Keratinocyte (primary cell): ENCODE results near the gene VIT. TPM values are rescaled to one million over a fixed set of nuclear protein-coding genes. Genes with fewer than 3 reads are reported as not detected.

Experiments used
- DNase-seq: peaks from one replicate; pipeline ENCODE4 v3.0.0-alpha.2; 2011; ENCODE audit warnings: low read depth, missing footprints, low spot score
- FAIRE-seq: peaks from 2 replicates; lab custom pipeline; 2011; peaks lifted over from hg19 to GRCh38; lab: Jason Lieb, UNC
- H2AFZ ChIP-seq: 2 replicates; pipeline ENCODE4 v1.6.0; 2012; ENCODE audit warnings: low read length, control low read depth, inconsistent platforms; ENCODE audit not compliant: control insufficient read depth
- H3K27ac ChIP-seq: 2 replicates; pipeline ENCODE4 v1.5.1; 2011; ENCODE audit warnings: low read length; ENCODE audit not compliant: control insufficient read depth, insufficient read depth
- H3K27me3 ChIP-seq: 3 replicates; pipeline ENCODE4 v1.6.0; 2011; ENCODE audit warnings: low read length; ENCODE audit not compliant: control insufficient read depth, insufficient read depth; ENCODE audit errors: extremely low read depth
- H3K36me3 ChIP-seq, 2 experiments: 2 replicates in 1 of 2; 3 replicates in 1 of 2; pipeline ENCODE4 v1.5.1; 2011; ENCODE audit warnings: low read length in 2 of 2, mild to moderate bottlenecking in 1 of 2; ENCODE audit not compliant: control insufficient read depth in 2 of 2, insufficient read depth in 2 of 2; ENCODE audit errors: extremely low read depth in 1 of 2
- H3K4me1 ChIP-seq: 3 replicates; pipeline ENCODE4 v1.5.1; 2011; ENCODE audit warnings: low read length; ENCODE audit not compliant: control insufficient read depth, insufficient read depth; ENCODE audit errors: extremely low read depth
- H3K4me2 ChIP-seq: 3 replicates; pipeline ENCODE4 v1.6.0; 2011; ENCODE audit warnings: low read depth, low read length; ENCODE audit not compliant: control insufficient read depth, insufficient read depth; ENCODE audit errors: extremely low read depth
- H3K4me3 ChIP-seq, 3 experiments: fragments of 200-600 bp in 1 of 3; sonication (generic) in 1 of 3; 2 replicates in 2 of 3; 3 replicates in 1 of 3; pipeline ENCODE4 v1.5.1; 2011 to 2016; ENCODE audit warnings: low read length in 3 of 3, mild to moderate bottlenecking in 3 of 3, control low read depth in 2 of 3, inconsistent platforms in 1 of 3, low read depth in 1 of 3, mixed read lengths in 1 of 3, mixed run types in 1 of 3, moderate library complexity in 1 of 3; ENCODE audit not compliant: control insufficient read depth in 2 of 3, insufficient read depth in 2 of 3; ENCODE audit errors: extremely low read depth in 1 of 3
- H3K79me2 ChIP-seq: 2 replicates; pipeline ENCODE4 v1.6.0; 2012; ENCODE audit warnings: low read length; ENCODE audit not compliant: control insufficient read depth, insufficient read depth
- H3K9ac ChIP-seq: 3 replicates; pipeline ENCODE4 v1.6.0; 2011; ENCODE audit warnings: low read length; ENCODE audit not compliant: control insufficient read depth, insufficient read depth; ENCODE audit errors: extremely low read depth
- H3K9me1 ChIP-seq: 3 replicates; pipeline ENCODE4 v1.6.0; 2011; ENCODE audit warnings: low read length; ENCODE audit not compliant: control insufficient read depth, insufficient read depth; ENCODE audit errors: extremely low read depth
- H3K9me3 ChIP-seq: 2 replicates; pipeline ENCODE4 v1.5.1; 2012; ENCODE audit warnings: low read depth, low read length; ENCODE audit not compliant: control insufficient read depth
- H4K20me1 ChIP-seq: 3 replicates; pipeline ENCODE4 v1.6.0; 2011; ENCODE audit warnings: low read length; ENCODE audit not compliant: control insufficient read depth, insufficient read depth; ENCODE audit errors: extremely low read depth
- CTCF ChIP-seq, 3 experiments: IDR thresholded peaks in 1 of 3; conservative IDR thresholded peaks in 1 of 3; optimal IDR thresholded peaks in 1 of 3; 2 replicates in 2 of 3; 3 replicates in 1 of 3; pipeline versions ENCODE3 to v1.5.1; 2011; ENCODE audit warnings: low read length in 3 of 3, mild to moderate bottlenecking in 3 of 3, moderate library complexity in 2 of 3, control low read depth in 1 of 3, inconsistent platforms in 1 of 3; ENCODE audit not compliant: insufficient read depth in 2 of 3; ENCODE audit errors: extremely low read depth in 1 of 3
- EZH2 ChIP-seq: IDR thresholded peaks from one replicate; pipeline ENCODE4 v1.6.1; 2012; ENCODE audit warnings: inconsistent platforms, mild to moderate bottlenecking, low read length, moderate library complexity
- dilution Hi-C: fragments of 300-500 bp; cut with MboI; formaldehyde crosslinking; loops from one replicate; pipeline ENCODE4 v1.7.0; 2020; ENCODE audit warnings: low sequenced_read_pairs; ENCODE audit not compliant: extremely low pct_ligation_motif_present
- polyA plus RNA-seq, 5 experiments: library from polyadenylated mRNA; depleted of rRNA in 3 of 5; stranded (reverse) in 3 of 5; stranded (forward) in 1 of 5; unstranded in 1 of 5; fragments of >200 nt; gene quantifications; 1 replicate in 1 of 5; 2 replicates in 3 of 5; 3 replicates in 1 of 5; pipeline versions ENCODE4 v1.2.1 to v1.2.3, GENCODE V29; 2011 to 2012; ENCODE audit warnings: missing spikeins in 2 of 5, low read depth in 1 of 5, low replicate concordance in 1 of 5

The VIT gene
- polyA plus RNA-seq, 1 donor (not counting 4 experiments of a cell fraction or from before 2014, with no cell fraction given), result 0.79 TPM

DNA sequence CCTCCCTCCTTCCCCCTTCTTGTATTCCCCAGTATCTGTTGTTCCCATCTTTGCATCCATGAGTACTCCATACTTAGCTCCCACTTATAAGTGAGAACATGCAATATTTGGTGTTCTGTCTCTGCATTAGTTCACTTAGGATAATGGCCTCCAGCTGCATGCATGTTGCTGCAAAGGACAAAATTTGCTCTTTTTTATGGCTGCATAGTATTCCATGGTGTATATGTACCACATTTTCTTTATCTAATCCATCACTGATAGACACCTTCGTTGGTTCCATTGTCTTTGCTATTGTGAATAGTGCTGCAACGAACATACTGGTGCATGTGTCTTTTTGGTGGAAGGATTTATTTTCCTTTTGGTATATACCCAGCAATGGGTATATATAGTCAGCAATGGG lies 47.4 kb downstream of the VIT start:
- DNase-seq, result no peak
- Histone ChIP-seq H2AFZ (no peak overlapping the region), H3K4me2 (no peak overlapping the region), H3K36me3 (no peaks in the 10 kb centered on the region), H3K4me1 (no peaks in the 10 kb centered on the region), H3K27me3 (no peaks in the 10 kb centered on the region), H4K20me1 (no peaks in the 10 kb centered on the region), H3K9ac (no peak overlapping the region), H3K27ac (no peak overlapping the region), H3K4me3 (no peak overlapping the region), H3K9me1 (no peaks in the 10 kb centered on the region), H3K9me3 (no peaks in the 10 kb centered on the region), H3K79me2 (no peaks in the 10 kb centered on the region)
- TF ChIP-seq CTCF (optimal IDR thresholded peaks at IDR 0.05 in 1 of 3, IDR thresholded peaks at IDR 0.05 in 1 of 3, conservative IDR thresholded peaks at IDR 0.05 in 1 of 3; ENCODE audit: extremely low read depth in 1 of 3, insufficient read depth in 2 of 3, low read length in 3 of 3) (no peak), EZH2 (no peak)
- no peak for FAIRE-seq
- dilution Hi-C loops, result no loop called here

DNA sequence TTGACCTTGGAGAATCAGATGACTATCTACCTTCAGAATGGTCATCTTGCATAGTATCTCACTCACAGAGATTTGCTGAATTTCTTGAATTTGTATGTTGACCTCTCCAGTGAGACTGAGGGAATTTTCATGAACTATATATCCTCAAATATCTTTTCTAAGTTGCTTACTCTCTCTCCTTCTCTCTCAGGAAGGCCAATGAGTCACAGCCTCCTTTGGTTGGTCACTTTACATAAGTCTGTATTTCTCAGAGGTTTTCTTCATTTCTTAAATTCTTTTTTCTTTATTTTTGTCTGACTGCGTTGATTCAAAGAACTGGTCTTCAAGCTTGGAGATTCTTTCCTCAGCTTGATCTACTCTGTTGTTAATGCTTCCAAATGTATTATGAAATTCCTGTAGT lies 51.7 kb downstream of the VIT start:
- Histone ChIP-seq H3K4me1 (no peaks in the 10 kb centered on the region), H3K4me2 (no peak overlapping the region), H4K20me1 (no peaks in the 10 kb centered on the region), H3K4me3 (no peak overlapping the region), H3K36me3 (no peaks in the 10 kb centered on the region), H3K9me3 (no peaks in the 10 kb centered on the region), H3K27ac (no peak overlapping the region), H3K9me1 (no peaks in the 10 kb centered on the region), H3K27me3 (no peaks in the 10 kb centered on the region), H2AFZ (no peak overlapping the region), H3K9ac (no peak overlapping the region), H3K79me2 (no peaks in the 10 kb centered on the region)
- TF ChIP-seq CTCF (optimal IDR thresholded peaks at IDR 0.05 in 1 of 3, IDR thresholded peaks at IDR 0.05 in 1 of 3, conservative IDR thresholded peaks at IDR 0.05 in 1 of 3; ENCODE audit: extremely low read depth in 1 of 3, insufficient read depth in 2 of 3, low read length in 3 of 3), result no peak
- TF ChIP-seq EZH2, result no peak
- FAIRE-seq (no peak), DNase-seq (no peak)
- dilution Hi-C loops, result no loop called here
